HEK293 (cell line): ENCODE measurements around the gene MACROD1.

Source experiments
- GFI1B ChIP-seq: fragments of 450-650 bp; formaldehyde crosslinking; IDR thresholded peaks from 2 replicates; pipeline ENCODE4 v1.5.1; 2016; ENCODE audit warnings: missing biosample characterization, missing genetic modification characterization
- GLI4 ChIP-seq: fragments of 450-650 bp; formaldehyde crosslinking; IDR thresholded peaks from 2 replicates; pipeline ENCODE4 v1.5.1; 2016; ENCODE audit warnings: missing biosample characterization, missing genetic modification characterization
- KLF16 ChIP-seq: fragments of 450-650 bp; formaldehyde crosslinking; IDR thresholded peaks from 2 replicates; pipeline ENCODE4 v1.5.1; 2017; ENCODE audit warnings: missing biosample characterization, missing genetic modification characterization
- ZBTB20 ChIP-seq: fragments of 450-650 bp; formaldehyde crosslinking; IDR thresholded peaks from 2 replicates; pipeline ENCODE4 v1.5.1; 2016; ENCODE audit warnings: missing biosample characterization, missing genetic modification characterization
- ZNF292 ChIP-seq: fragments of 450-650 bp; formaldehyde crosslinking; IDR thresholded peaks from 2 replicates; pipeline ENCODE4 v1.5.1; 2016; ENCODE audit warnings: low read depth, missing biosample characterization, missing genetic modification characterization, borderline replicate concordance
- ZNF324 ChIP-seq: fragments of 450-650 bp; formaldehyde crosslinking; IDR thresholded peaks from 2 replicates; pipeline ENCODE4 v1.5.1; 2016; ENCODE audit warnings: missing biosample characterization, missing genetic modification characterization
- ZNF341 ChIP-seq: fragments of 450-650 bp; formaldehyde crosslinking; IDR thresholded peaks from 2 replicates; pipeline ENCODE4; 2016; ENCODE audit warnings: low read depth, missing biosample characterization, missing genetic modification characterization
- ZNF391 ChIP-seq: fragments of 450-650 bp; formaldehyde crosslinking; IDR thresholded peaks from 2 replicates; pipeline ENCODE4 v1.5.1; 2016; ENCODE audit warnings: low read depth, missing biosample characterization, missing genetic modification characterization, borderline replicate concordance
- ZNF394 ChIP-seq: fragments of 450-650 bp; formaldehyde crosslinking; IDR thresholded peaks from 2 replicates; pipeline ENCODE4 v1.5.1; 2016; ENCODE audit warnings: missing biosample characterization, missing genetic modification characterization, mild to moderate bottlenecking, moderate library complexity, borderline replicate concordance
- ZNF670 ChIP-seq: fragments of 450-650 bp; formaldehyde crosslinking; IDR thresholded peaks from 2 replicates; pipeline ENCODE4 v1.5.1; 2016; ENCODE audit warnings: missing biosample characterization, missing genetic modification characterization, low read depth
- ZNF792 ChIP-seq: fragments of 450-650 bp; formaldehyde crosslinking; IDR thresholded peaks from 2 replicates; pipeline ENCODE4 v1.5.1; 2016; ENCODE audit warnings: missing biosample characterization, missing genetic modification characterization
- ZSCAN30 ChIP-seq: fragments of 450-650 bp; IDR thresholded peaks from 2 replicates; pipeline ENCODE4 v1.5.1; 2018; ENCODE audit warnings: missing biosample characterization, mild to moderate bottlenecking, missing genetic modification characterization, moderate library complexity
- TF ChIP-seq, protein P1 (sequence below): fragments of 450-650 bp; formaldehyde crosslinking; conservative IDR thresholded peaks from 2 replicates; pipeline ENCODE4 v1.5.1; 2016; ENCODE audit warnings: low read depth, missing biosample characterization, missing genetic modification characterization
- TF ChIP-seq, protein P2 (sequence below): fragments of 450-650 bp; formaldehyde crosslinking; IDR thresholded peaks from 2 replicates; pipeline ENCODE4 v1.5.1; 2016; ENCODE audit warnings: missing biosample characterization, missing genetic modification characterization
- TF ChIP-seq, protein P3 (sequence below): fragments of 450-650 bp; formaldehyde crosslinking; IDR thresholded peaks from 2 replicates; pipeline ENCODE4 v1.5.1; 2016; ENCODE audit warnings: missing biosample characterization, missing genetic modification characterization
- TF ChIP-seq, protein P4 (sequence below): fragments of 450-650 bp; formaldehyde crosslinking; IDR thresholded peaks from 2 replicates; pipeline ENCODE4 v1.5.1; 2016; ENCODE audit warnings: missing biosample characterization, missing genetic modification characterization
- TF ChIP-seq, protein P5 (sequence below): fragments of 450-650 bp; formaldehyde crosslinking; IDR thresholded peaks from 2 replicates; pipeline ENCODE4 v1.5.1; 2017; ENCODE audit warnings: missing biosample characterization, missing genetic modification characterization
- TF ChIP-seq, protein P6 (sequence below): fragments of 450-650 bp; formaldehyde crosslinking; IDR thresholded peaks from 2 replicates; pipeline ENCODE4 v1.5.1; 2017; ENCODE audit warnings: missing biosample characterization, missing genetic modification characterization
- TF ChIP-seq, protein P7 (sequence below): fragments of 450-650 bp; IDR thresholded peaks from 2 replicates; pipeline ENCODE4 v1.5.1; 2018; ENCODE audit warnings: missing biosample characterization, mild to moderate bottlenecking, missing genetic modification characterization

MACROD1 gene

DNA sequence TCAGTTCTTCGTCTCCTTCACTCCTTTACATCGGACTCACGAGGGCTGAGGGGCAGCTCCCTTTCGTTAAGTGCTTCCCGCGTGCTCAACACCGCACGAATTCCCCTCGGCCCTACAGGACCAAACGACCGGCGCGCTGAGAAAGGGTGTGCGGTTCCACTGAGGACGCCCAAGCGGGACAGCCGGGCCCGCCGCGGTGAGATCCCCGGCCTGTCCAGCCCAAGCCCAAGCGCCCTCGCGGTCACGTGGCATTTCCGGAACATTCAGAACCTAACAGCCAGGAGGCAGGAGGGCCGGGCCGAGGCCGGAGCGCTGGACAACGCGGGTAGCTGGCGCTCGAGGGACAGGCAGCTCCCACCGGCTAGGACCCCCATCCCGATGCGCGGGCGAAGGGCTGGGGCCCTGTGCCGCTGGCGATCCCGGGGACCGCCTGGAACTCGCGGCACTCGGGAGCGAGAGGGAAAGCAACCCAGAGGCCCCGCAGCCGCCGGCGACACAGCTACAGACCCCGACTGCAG, 19.3 kb upstream of the MACROD1 start (continued):
- TF ChIP-seq, protein P1, sequence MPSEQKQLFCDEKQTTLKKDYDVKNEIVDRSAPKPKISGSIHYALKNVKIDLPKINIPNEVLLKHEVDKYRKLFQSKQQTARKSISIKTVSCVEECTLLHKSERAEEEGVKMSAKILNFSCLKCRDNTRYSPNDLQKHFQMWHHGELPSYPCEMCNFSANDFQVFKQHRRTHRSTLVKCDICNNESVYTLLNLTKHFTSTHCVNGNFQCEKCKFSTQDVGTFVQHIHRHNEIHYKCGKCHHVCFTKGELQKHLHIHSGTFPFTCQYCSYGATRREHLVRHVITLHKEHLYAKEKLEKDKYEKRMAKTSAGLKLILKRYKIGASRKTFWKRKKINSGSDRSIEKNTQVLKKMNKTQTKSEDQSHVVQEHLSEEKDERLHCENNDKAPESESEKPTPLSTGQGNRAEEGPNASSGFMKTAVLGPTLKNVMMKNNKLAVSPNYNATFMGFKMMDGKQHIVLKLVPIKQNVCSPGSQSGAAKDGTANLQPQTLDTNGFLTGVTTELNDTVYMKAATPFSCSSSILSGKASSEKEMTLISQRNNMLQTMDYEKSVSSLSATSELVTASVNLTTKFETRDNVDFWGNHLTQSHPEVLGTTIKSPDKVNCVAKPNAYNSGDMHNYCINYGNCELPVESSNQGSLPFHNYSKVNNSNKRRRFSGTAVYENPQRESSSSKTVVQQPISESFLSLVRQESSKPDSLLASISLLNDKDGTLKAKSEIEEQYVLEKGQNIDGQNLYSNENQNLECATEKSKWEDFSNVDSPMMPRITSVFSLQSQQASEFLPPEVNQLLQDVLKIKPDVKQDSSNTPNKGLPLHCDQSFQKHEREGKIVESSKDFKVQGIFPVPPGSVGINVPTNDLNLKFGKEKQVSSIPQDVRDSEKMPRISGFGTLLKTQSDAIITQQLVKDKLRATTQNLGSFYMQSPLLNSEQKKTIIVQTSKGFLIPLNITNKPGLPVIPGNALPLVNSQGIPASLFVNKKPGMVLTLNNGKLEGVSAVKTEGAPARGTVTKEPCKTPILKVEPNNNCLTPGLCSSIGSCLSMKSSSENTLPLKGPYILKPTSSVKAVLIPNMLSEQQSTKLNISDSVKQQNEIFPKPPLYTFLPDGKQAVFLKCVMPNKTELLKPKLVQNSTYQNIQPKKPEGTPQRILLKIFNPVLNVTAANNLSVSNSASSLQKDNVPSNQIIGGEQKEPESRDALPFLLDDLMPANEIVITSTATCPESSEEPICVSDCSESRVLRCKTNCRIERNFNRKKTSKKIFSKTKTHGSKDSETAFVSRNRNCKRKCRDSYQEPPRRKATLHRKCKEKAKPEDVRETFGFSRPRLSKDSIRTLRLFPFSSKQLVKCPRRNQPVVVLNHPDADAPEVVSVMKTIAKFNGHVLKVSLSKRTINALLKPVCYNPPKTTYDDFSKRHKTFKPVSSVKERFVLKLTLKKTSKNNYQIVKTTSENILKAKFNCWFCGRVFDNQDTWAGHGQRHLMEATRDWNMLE (tag by site-specific recombination), result no peak
- TF ChIP-seq, protein P2, sequence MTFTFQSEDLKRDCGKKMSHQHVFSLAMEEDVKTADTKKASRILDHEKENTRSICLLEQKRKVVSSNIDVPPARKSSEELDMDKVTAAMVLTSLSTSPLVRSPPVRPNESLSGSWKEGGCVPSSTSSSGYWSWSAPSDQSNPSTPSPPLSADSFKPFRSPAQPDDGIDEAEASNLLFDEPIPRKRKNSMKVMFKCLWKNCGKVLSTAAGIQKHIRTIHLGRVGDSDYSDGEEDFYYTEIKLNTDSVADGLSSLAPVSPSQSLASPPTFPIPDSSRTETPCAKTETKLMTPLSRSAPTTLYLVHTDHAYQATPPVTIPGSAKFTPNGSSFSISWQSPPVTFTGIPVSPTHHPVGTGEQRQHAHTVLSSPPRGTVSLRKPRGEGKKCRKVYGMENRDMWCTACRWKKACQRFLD (tag by site-specific recombination), result 0 out of 2 replicates have a peak, but pooled peaks have one; percentile 44
- TF ChIP-seq ZNF670 (tag by site-specific recombination) (no peak), ZNF394 (tag by site-specific recombination) (peak; percentile 85; the same call in 1 of the 2 replicates), KLF16 (tag by site-specific recombination) (peak; percentile 72), ZNF324 (tag by site-specific recombination) (peak; percentile 81), ZSCAN30 (0 out of 2 replicates have a peak, but pooled peaks have one; percentile 54), ZBTB20 (tag by site-specific recombination) (peak; percentile 72; the same call in 1 of the 2 replicates), GFI1B (no peak), GLI4 (0 out of 2 replicates have a peak, but pooled peaks have one; percentile 65), ZNF341 (tag by site-specific recombination) (peak; percentile 35; the same call in 1 of the 2 replicates), ZNF792 (tag by site-specific recombination) (0 out of 2 replicates have a peak, but pooled peaks have one; percentile 43), ZNF292 (no peak), ZNF391 (tag by site-specific recombination) (peak; percentile 76; the same call in 1 of the 2 replicates)
- TF ChIP-seq, protein P3, sequence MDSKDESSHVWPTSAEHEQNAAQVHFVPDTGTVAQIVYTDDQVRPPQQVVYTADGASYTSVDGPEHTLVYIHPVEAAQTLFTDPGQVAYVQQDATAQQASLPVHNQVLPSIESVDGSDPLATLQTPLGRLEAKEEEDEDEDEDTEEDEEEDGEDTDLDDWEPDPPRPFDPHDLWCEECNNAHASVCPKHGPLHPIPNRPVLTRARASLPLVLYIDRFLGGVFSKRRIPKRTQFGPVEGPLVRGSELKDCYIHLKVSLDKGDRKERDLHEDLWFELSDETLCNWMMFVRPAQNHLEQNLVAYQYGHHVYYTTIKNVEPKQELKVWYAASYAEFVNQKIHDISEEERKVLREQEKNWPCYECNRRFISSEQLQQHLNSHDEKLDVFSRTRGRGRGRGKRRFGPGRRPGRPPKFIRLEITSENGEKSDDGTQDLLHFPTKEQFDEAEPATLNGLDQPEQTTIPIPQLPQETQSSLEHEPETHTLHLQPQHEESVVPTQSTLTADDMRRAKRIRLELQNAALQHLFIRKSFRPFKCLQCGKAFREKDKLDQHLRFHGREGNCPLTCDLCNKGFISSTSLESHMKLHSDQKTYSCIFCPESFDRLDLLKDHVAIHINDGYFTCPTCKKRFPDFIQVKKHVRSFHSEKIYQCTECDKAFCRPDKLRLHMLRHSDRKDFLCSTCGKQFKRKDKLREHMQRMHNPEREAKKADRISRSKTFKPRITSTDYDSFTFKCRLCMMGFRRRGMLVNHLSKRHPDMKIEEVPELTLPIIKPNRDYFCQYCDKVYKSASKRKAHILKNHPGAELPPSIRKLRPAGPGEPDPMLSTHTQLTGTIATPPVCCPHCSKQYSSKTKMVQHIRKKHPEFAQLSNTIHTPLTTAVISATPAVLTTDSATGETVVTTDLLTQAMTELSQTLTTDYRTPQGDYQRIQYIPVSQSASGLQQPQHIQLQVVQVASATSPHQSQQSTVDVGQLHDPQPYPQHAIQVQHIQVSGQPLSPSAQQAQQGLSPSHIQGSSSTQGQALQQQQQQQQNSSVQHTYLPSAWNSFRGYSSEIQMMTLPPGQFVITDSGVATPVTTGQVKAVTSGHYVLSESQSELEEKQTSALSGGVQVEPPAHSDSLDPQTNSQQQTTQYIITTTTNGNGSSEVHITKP (tag by site-specific recombination), result peak; percentile 16; the same call in 1 of the 2 replicates
- TF ChIP-seq, protein P4, sequence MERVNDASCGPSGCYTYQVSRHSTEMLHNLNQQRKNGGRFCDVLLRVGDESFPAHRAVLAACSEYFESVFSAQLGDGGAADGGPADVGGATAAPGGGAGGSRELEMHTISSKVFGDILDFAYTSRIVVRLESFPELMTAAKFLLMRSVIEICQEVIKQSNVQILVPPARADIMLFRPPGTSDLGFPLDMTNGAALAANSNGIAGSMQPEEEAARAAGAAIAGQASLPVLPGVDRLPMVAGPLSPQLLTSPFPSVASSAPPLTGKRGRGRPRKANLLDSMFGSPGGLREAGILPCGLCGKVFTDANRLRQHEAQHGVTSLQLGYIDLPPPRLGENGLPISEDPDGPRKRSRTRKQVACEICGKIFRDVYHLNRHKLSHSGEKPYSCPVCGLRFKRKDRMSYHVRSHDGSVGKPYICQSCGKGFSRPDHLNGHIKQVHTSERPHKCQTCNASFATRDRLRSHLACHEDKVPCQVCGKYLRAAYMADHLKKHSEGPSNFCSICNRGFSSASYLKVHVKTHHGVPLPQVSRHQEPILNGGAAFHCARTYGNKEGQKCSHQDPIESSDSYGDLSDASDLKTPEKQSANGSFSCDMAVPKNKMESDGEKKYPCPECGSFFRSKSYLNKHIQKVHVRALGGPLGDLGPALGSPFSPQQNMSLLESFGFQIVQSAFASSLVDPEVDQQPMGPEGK (tag by site-specific recombination), result peak; percentile 66; the same call in 1 of the 2 replicates
- TF ChIP-seq, protein P5, sequence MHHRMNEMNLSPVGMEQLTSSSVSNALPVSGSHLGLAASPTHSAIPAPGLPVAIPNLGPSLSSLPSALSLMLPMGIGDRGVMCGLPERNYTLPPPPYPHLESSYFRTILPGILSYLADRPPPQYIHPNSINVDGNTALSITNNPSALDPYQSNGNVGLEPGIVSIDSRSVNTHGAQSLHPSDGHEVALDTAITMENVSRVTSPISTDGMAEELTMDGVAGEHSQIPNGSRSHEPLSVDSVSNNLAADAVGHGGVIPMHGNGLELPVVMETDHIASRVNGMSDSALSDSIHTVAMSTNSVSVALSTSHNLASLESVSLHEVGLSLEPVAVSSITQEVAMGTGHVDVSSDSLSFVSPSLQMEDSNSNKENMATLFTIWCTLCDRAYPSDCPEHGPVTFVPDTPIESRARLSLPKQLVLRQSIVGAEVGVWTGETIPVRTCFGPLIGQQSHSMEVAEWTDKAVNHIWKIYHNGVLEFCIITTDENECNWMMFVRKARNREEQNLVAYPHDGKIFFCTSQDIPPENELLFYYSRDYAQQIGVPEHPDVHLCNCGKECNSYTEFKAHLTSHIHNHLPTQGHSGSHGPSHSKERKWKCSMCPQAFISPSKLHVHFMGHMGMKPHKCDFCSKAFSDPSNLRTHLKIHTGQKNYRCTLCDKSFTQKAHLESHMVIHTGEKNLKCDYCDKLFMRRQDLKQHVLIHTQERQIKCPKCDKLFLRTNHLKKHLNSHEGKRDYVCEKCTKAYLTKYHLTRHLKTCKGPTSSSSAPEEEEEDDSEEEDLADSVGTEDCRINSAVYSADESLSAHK, result 0 out of 2 replicates have a peak, but pooled peaks have one; percentile 21
- TF ChIP-seq, protein P6, sequence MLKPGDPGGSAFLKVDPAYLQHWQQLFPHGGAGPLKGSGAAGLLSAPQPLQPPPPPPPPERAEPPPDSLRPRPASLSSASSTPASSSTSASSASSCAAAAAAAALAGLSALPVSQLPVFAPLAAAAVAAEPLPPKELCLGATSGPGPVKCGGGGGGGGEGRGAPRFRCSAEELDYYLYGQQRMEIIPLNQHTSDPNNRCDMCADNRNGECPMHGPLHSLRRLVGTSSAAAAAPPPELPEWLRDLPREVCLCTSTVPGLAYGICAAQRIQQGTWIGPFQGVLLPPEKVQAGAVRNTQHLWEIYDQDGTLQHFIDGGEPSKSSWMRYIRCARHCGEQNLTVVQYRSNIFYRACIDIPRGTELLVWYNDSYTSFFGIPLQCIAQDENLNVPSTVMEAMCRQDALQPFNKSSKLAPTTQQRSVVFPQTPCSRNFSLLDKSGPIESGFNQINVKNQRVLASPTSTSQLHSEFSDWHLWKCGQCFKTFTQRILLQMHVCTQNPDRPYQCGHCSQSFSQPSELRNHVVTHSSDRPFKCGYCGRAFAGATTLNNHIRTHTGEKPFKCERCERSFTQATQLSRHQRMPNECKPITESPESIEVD (tag by site-specific recombination), result no peak
- TF ChIP-seq, protein P7, sequence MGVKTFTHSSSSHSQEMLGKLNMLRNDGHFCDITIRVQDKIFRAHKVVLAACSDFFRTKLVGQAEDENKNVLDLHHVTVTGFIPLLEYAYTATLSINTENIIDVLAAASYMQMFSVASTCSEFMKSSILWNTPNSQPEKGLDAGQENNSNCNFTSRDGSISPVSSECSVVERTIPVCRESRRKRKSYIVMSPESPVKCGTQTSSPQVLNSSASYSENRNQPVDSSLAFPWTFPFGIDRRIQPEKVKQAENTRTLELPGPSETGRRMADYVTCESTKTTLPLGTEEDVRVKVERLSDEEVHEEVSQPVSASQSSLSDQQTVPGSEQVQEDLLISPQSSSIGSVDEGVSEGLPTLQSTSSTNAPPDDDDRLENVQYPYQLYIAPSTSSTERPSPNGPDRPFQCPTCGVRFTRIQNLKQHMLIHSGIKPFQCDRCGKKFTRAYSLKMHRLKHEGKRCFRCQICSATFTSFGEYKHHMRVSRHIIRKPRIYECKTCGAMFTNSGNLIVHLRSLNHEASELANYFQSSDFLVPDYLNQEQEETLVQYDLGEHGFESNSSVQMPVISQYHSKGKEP, result 0 out of 2 replicates have a peak, but pooled peaks have one; percentile 16
- TF ChIP-seq, all 188 proteins: peak for 58
